ENCODE results near the gene TBC1D7. TPM values are rescaled to one million over a fixed set of nuclear protein-coding genes. Genes with fewer than 3 reads are reported as not detected.

The TBC1D7 gene
- total RNA-seq = 10 to 100 TPM; 19.0 to 23.5 TPM

DNA sequence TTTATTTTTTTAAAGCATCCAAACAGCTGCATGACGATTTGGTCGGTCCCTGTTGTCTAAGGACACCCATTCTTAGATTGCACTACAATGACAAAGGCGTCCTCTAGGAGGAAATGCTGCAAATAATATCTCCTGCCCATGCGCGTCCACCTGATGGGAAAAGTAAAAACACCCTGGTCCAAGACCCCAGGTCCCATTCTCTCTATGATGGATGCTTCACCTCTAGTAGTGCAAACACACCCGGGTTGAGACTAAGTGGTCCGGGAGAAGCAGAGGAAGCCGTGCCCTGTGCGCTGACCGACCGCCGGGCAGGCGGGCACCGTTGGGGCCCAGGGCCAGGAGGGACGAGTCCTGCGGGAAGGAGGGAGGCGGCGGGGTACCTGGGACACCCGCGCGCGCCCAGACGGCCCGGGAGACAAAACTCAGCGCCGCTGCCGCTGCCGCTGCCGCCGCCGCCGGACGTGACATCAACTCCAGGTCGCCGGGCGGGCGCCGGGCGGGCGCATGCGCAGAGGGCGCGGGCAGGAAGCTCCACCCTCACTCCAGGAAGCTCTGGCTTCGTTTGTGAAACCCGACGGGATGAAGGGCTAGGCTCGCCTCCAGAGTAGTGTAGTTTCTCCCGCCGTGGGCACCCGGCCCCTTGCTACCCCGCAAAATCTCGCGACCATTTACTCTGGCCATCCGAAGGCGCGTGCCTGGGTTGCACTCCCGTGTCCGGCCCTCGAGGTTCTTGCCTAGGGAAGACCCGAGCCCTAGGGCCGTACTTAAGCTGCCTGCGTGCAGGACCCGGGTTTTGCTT is at the start of gene TBC1D7:
Gene TBC1D7 (minus strand): TSS at position 462 of the 799 bp plus-strand sequence. CDS start 1,639 bp downstream, outside the sequence.
- H3K4me1 Mint-ChIP-seq = peaks cover 20% of the 10 kb centered on the region
- no peaks in the 10 kb centered on the region for H3K27me3 Mint-ChIP-seq
- peak within 1 kb of the TSS; percentile 91 for H3K27ac Mint-ChIP-seq
- peaks cover 4% of the 10 kb centered on the region for H3K36me3 Mint-ChIP-seq
- DNase-seq (peak; percentile 98), ATAC-seq (ENCODE audit: low read depth) (peak; percentile 92)
- peak within 1 kb of the TSS; percentile 93 for H3K4me3 Mint-ChIP-seq
- POLR2A ChIA-PET = interaction anchor here (0.6 to 2.8 kb wide), 26 partner anchors 8 to 1612 kb away, joined by 3 to 36 read pairs (median 4); partner anchors contain the start of genes GFOD1, MCUR1, NOL7 and SIRT5
- H3K9me3 Mint-ChIP-seq = no peaks in the 10 kb centered on the region

- H3K27ac Mint-ChIP-seq = no peak overlapping the region
- H3K4me3 Mint-ChIP-seq = no peak overlapping the region
- H3K9me3 Mint-ChIP-seq = no peaks in the 10 kb centered on the region
- DNase-seq (no peak), ATAC-seq (ENCODE audit: low read depth) (no peak)
- H3K27me3 Mint-ChIP-seq = peaks cover 1% of the 10 kb centered on the region
- POLR2A ChIA-PET = no interaction called here
- peaks cover 11% of the 10 kb centered on the region for H3K36me3 Mint-ChIP-seq
- peaks cover 22% of the 10 kb centered on the region for H3K4me1 Mint-ChIP-seq
Measured at GRCh38 chr6:13377054-13377758, 48.9 kb upstream of the TBC1D7 start.

DNA sequence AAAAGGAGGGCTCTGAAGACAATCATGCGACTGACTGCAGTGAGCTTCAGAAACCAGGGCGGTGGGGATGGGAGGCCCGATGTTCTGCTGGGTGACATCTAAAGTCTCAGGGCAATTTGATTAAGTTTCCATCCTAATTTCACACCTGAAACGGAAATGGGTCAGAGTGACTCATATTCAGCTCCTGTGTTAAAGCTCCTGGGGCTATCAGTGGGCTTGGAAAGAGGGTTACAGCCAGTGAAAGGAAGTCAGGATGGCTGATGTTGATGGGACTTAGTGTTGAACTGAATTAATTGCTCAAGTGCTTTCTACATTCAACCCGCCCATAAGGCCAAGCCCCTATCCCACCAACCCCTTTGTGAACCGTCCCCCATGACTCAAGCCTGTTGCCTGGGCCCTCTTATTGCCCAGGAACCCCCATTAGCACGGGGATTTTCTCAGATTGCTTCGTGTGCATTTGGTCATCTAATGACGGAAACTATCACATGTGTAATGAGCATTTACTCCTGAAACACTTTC is 47.1 kb upstream of the TBC1D7 start:
- ATAC-seq (ENCODE audit: low read depth) = peak; percentile 72
- H3K36me3 Mint-ChIP-seq = peaks cover 12% of the 10 kb centered on the region
- H3K4me1 Mint-ChIP-seq = peaks cover 18% of the 10 kb centered on the region
- H3K9me3 Mint-ChIP-seq = no peaks in the 10 kb centered on the region
- peak overlapping the region; percentile 26 for H3K27ac Mint-ChIP-seq
- POLR2A ChIA-PET = interaction anchor here (1.5 kb wide), 1 partner anchor 21 kb away, joined by 7 read pairs; no protein-coding TSS in a partner anchor
- peaks cover 2% of the 10 kb centered on the region for H3K27me3 Mint-ChIP-seq
- no peak for DNase-seq
- no peak overlapping the region for H3K4me3 Mint-ChIP-seq

DNA sequence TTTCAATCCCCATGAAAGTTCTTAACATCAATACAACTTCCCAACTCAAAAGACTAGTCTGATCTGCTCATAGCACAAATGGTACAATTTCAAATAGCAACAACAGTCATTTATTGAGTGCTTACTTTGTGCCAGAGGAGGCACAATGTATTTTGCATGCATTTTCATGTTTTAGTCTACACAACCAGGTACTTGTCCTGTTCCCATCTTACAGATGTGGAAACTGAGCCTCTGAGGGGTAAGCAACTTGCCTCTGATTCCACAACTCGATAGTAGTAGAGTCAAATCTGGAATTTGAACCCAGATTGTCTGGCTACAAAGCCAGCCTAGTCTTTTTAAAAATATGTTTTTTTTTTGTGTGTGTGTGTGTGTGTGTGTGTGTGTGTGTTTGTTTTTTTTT is 45.6 kb upstream of the TBC1D7 start:
- H3K27ac Mint-ChIP-seq = no peak overlapping the region
- peaks cover 12% of the 10 kb centered on the region for H3K36me3 Mint-ChIP-seq
- DNase-seq = no peak
- no peak for ATAC-seq (ENCODE audit: low read depth)
- no peaks in the 10 kb centered on the region for H3K9me3 Mint-ChIP-seq
- H3K27me3 Mint-ChIP-seq = peaks cover 2% of the 10 kb centered on the region
- POLR2A ChIA-PET = no interaction called here
- no peak overlapping the region for H3K4me3 Mint-ChIP-seq
- H3K4me1 Mint-ChIP-seq = peaks cover 17% of the 10 kb centered on the region

DNA sequence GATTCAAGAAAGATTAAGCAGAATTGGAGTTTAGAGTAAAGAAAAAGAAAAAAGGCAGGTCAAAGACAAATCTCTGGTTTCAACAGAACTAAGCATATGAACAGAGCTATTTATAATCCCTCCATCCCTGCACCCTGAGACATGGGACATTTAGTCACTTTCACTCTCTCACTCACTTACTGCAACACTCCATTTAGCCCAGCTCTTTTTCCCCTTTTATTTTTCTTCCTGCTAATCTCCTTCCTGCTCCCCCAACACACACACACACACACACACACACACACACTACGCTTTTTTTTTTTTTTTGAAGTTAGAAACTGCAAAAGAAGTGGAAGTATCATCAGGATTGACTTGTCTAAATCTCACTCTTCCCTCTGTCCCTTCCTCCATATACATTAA is 45.1 kb upstream of the TBC1D7 start:
- Mint-ChIP-seq H3K36me3 (peaks cover 11% of the 10 kb centered on the region), H3K9me3 (no peaks in the 10 kb centered on the region), H3K4me1 (peaks cover 16% of the 10 kb centered on the region), H3K4me3 (no peak overlapping the region), H3K27ac (no peak overlapping the region), H3K27me3 (peaks cover 2% of the 10 kb centered on the region)
- DNase-seq (no peak), ATAC-seq (ENCODE audit: low read depth) (no peak)
- POLR2A ChIA-PET = no interaction called here

- Mint-ChIP-seq H3K27me3 (peaks cover 2% of the 10 kb centered on the region), H3K9me3 (no peaks in the 10 kb centered on the region), H3K27ac (no peak overlapping the region), H3K4me1 (peaks cover 16% of the 10 kb centered on the region), H3K36me3 (peaks cover 8% of the 10 kb centered on the region), H3K4me3 (no peak overlapping the region)
- POLR2A ChIA-PET = no interaction called here
- DNase-seq (no peak), ATAC-seq (ENCODE audit: low read depth) (no peak)
Measured at GRCh38 chr6:13372688-13373487, 44.6 kb upstream of the TBC1D7 start.

- H3K4me3 Mint-ChIP-seq = no peak overlapping the region
- POLR2A ChIA-PET = no interaction called here
- H3K4me1 Mint-ChIP-seq = peaks cover 13% of the 10 kb centered on the region
- DNase-seq = no peak
- H3K9me3 Mint-ChIP-seq = no peaks in the 10 kb centered on the region
- peaks cover 3% of the 10 kb centered on the region for H3K36me3 Mint-ChIP-seq
- H3K27me3 Mint-ChIP-seq = peaks cover 5% of the 10 kb centered on the region
- ATAC-seq (ENCODE audit: low read depth) = no peak
- H3K27ac Mint-ChIP-seq = no peak overlapping the region
Measured at GRCh38 chr6:13372076-13372475, 43.7 kb upstream of the TBC1D7 start.

GRCh38 chr6:13371421-13372072 is 43.2 kb upstream of the TBC1D7 start:
- H3K27ac Mint-ChIP-seq = no peak overlapping the region
- H3K36me3 Mint-ChIP-seq = peaks cover 3% of the 10 kb centered on the region
- peaks cover 5% of the 10 kb centered on the region for H3K27me3 Mint-ChIP-seq
- POLR2A ChIA-PET = no interaction called here
- ATAC-seq (ENCODE audit: low read depth) = no peak
- DNase-seq = no peak
- peaks cover 13% of the 10 kb centered on the region for H3K4me1 Mint-ChIP-seq
- no peaks in the 10 kb centered on the region for H3K9me3 Mint-ChIP-seq
- no peak overlapping the region for H3K4me3 Mint-ChIP-seq

GRCh38 chr6:13370623-13371022 is 42.3 kb upstream of the TBC1D7 start:
- H3K4me3 Mint-ChIP-seq = no peak overlapping the region
- peaks cover 2% of the 10 kb centered on the region for H3K36me3 Mint-ChIP-seq
- DNase-seq (no peak), ATAC-seq (ENCODE audit: low read depth) (no peak)
- peaks cover 5% of the 10 kb centered on the region for H3K27me3 Mint-ChIP-seq
- peaks cover 9% of the 10 kb centered on the region for H3K4me1 Mint-ChIP-seq
- no peaks in the 10 kb centered on the region for H3K9me3 Mint-ChIP-seq
- POLR2A ChIA-PET = no interaction called here
- no peak overlapping the region for H3K27ac Mint-ChIP-seq

- H3K9me3 Mint-ChIP-seq = no peaks in the 10 kb centered on the region
- no peak for ATAC-seq (ENCODE audit: low read depth)
- no peak overlapping the region for H3K27ac Mint-ChIP-seq
- H3K27me3 Mint-ChIP-seq = peaks cover 5% of the 10 kb centered on the region
- POLR2A ChIA-PET = no interaction called here
- no peak for DNase-seq
- peaks cover 5% of the 10 kb centered on the region for H3K36me3 Mint-ChIP-seq
- H3K4me3 Mint-ChIP-seq = no peak overlapping the region
- H3K4me1 Mint-ChIP-seq = peaks cover 2% of the 10 kb centered on the region
Measured at GRCh38 chr6:13369591-13369990, 41.3 kb upstream of the TBC1D7 start.

- ATAC-seq (ENCODE audit: low read depth) (no peak), DNase-seq (no peak)
- peaks cover 2% of the 10 kb centered on the region for H3K4me1 Mint-ChIP-seq
- no peaks in the 10 kb centered on the region for H3K9me3 Mint-ChIP-seq
- no peak overlapping the region for H3K4me3 Mint-ChIP-seq
- POLR2A ChIA-PET = no interaction called here
- peaks cover 5% of the 10 kb centered on the region for H3K36me3 Mint-ChIP-seq
- H3K27me3 Mint-ChIP-seq = peaks cover 5% of the 10 kb centered on the region
- no peak overlapping the region for H3K27ac Mint-ChIP-seq
Measured at GRCh38 chr6:13368731-13369115, 40.4 kb upstream of the TBC1D7 start.

GRCh38 chr6:13368079-13368730 is 39.9 kb upstream of the TBC1D7 start:
- H3K27me3 Mint-ChIP-seq = peaks cover 5% of the 10 kb centered on the region
- no peak overlapping the region for H3K27ac Mint-ChIP-seq
- POLR2A ChIA-PET = no interaction called here
- H3K9me3 Mint-ChIP-seq = no peaks in the 10 kb centered on the region
- H3K4me1 Mint-ChIP-seq = no peaks in the 10 kb centered on the region
- no peak for DNase-seq
- H3K36me3 Mint-ChIP-seq = peaks cover 5% of the 10 kb centered on the region
- H3K4me3 Mint-ChIP-seq = no peak overlapping the region
- ATAC-seq (ENCODE audit: low read depth) = no peak
